ENCODE results near the gene DPYD.
A peak's percentile ranks its signal among the peaks of the same experiment; 100 is the strongest.

DPYD gene

DNA sequence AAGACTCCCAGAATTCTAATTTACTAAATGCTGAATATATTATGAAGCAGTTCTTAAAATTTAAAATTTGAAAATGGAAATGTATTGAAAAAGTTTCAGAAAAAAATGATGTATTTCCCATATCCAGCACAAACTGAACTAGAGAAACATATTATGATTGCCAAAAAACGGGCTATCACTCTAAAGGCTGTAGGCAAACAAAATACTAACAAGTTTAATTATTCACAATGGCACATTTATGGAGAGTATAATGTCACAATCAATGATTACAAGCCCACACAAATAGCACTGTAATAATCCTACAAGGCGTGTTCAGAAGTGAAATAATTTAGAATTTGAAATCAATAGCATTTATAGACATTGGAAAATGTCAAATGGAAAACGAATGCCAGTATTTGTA lies 667.9 kb downstream of the DPYD start:
- no peak for DNase-seq
- H3K4me1 Mint-ChIP-seq = no peaks in the 10 kb centered on the region
- H3K27me3 Mint-ChIP-seq (ENCODE audit: low read depth, poor library complexity) = no peaks in the 10 kb centered on the region
- H3K36me3 Mint-ChIP-seq (ENCODE audit: low read depth) = no peaks in the 10 kb centered on the region
- no peak overlapping the region for H3K27ac Mint-ChIP-seq
- TF ChIP-seq, protein P1, sequence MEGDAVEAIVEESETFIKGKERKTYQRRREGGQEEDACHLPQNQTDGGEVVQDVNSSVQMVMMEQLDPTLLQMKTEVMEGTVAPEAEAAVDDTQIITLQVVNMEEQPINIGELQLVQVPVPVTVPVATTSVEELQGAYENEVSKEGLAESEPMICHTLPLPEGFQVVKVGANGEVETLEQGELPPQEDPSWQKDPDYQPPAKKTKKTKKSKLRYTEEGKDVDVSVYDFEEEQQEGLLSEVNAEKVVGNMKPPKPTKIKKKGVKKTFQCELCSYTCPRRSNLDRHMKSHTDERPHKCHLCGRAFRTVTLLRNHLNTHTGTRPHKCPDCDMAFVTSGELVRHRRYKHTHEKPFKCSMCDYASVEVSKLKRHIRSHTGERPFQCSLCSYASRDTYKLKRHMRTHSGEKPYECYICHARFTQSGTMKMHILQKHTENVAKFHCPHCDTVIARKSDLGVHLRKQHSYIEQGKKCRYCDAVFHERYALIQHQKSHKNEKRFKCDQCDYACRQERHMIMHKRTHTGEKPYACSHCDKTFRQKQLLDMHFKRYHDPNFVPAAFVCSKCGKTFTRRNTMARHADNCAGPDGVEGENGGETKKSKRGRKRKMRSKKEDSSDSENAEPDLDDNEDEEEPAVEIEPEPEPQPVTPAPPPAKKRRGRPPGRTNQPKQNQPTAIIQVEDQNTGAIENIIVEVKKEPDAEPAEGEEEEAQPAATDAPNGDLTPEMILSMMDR (IDR thresholded peaks at IDR 0.05) = no peak
- no peak overlapping the region for H3K4me3 Mint-ChIP-seq
- peaks cover 6% of the 10 kb centered on the region for H3K9me3 Mint-ChIP-seq

DNA sequence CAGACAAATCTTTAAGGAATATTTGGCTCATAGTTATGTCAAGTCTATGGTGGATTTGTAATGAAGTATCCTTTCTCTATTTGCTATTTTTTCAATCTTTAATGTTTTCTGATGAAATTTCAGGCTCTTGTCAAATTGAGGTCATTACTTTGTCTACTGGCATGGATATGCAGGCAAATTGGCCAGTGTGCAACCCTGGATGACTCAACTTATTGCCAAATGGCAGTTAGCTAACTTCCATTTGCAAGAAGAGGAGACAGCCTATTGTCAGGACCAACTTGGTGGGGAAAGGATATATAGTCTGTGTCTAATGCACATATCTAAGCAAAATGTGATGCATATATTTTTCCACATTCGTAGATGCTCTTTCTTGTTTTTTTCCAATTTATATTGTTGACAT lies 668.8 kb downstream of the DPYD start:
- no peaks in the 10 kb centered on the region for H3K36me3 Mint-ChIP-seq (ENCODE audit: low read depth)
- peaks cover 10% of the 10 kb centered on the region for H3K9me3 Mint-ChIP-seq
- no peak overlapping the region for H3K4me3 Mint-ChIP-seq
- no peak overlapping the region for H3K27ac Mint-ChIP-seq
- no peak for DNase-seq
- no peaks in the 10 kb centered on the region for H3K27me3 Mint-ChIP-seq (ENCODE audit: low read depth, poor library complexity)
- TF ChIP-seq, protein P1 (IDR thresholded peaks at IDR 0.05) = no peak
- no peaks in the 10 kb centered on the region for H3K4me1 Mint-ChIP-seq

DNA sequence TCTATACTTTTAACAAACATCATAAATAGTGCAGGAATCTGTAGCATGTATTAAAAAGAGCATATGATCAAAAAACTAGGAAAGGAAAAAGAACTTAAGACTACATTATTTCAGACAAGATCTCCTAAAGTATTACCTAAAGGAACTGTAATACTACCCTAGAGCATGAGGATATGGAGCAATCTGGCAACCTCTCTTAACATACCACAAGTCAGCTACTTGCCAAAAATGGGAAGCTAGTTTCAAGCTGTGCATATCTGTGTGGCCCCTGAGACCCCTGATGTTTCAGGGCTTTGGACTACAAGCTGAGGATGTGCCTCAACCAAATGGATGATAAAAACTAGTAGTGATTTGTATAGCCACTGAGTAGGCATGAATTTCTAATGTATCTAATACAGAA lies 673.6 kb downstream of the DPYD start:
- Mint-ChIP-seq H3K36me3 (ENCODE audit: low read depth) (no peaks in the 10 kb centered on the region), H3K9me3 (peaks cover 10% of the 10 kb centered on the region), H3K27ac (no peak overlapping the region), H3K27me3 (ENCODE audit: low read depth, poor library complexity) (no peaks in the 10 kb centered on the region), H3K4me3 (no peak overlapping the region), H3K4me1 (no peaks in the 10 kb centered on the region)
- no peak for DNase-seq
- TF ChIP-seq, protein P1 (IDR thresholded peaks at IDR 0.05) = no peak

DNA sequence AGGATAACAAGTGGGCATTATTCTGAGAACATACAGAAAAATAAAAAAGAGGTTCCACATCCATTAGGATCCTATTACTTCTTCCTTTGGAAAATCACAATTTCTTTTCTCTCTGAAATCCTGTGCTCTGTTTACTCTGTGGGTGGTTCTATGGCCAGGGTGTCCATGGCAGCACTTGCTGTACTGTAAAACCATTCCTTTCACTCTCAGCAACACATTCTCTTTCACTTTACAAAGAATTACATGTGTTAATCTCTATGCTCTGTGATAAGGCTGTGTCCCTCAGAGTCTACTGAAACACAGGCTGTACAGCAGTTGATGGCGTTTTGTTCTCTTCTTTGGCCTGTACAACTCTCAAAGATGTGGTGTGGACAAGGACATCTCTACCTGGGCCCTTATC lies 675.2 kb downstream of the DPYD start:
- TF ChIP-seq, protein P1 (IDR thresholded peaks at IDR 0.05) = no peak
- Mint-ChIP-seq H3K36me3 (ENCODE audit: low read depth) (no peaks in the 10 kb centered on the region), H3K9me3 (peaks cover 10% of the 10 kb centered on the region), H3K27me3 (ENCODE audit: low read depth, poor library complexity) (no peaks in the 10 kb centered on the region), H3K4me3 (no peak overlapping the region), H3K4me1 (no peaks in the 10 kb centered on the region), H3K27ac (no peak overlapping the region)
- DNase-seq = no peak

DNA sequence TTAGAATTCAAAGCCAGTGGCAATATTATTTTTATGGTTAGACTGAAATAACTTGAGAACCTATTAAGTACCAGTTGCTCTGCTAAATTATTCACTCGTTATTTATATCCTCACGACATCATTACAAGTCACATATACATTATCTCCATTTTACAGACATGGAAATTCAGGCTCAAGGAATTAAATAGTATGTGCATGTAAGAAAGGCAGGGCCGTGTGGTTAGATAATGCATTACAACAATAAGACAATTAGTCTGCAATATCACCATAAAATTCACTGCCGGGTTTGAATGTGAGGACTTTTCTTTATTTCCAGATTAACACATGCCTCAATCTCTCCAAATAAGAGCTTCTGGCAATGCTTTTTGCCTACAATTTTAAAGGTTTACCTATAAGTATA lies 675.8 kb downstream of the DPYD start:
- no peak overlapping the region for H3K27ac Mint-ChIP-seq
- no peaks in the 10 kb centered on the region for H3K4me1 Mint-ChIP-seq

DNA sequence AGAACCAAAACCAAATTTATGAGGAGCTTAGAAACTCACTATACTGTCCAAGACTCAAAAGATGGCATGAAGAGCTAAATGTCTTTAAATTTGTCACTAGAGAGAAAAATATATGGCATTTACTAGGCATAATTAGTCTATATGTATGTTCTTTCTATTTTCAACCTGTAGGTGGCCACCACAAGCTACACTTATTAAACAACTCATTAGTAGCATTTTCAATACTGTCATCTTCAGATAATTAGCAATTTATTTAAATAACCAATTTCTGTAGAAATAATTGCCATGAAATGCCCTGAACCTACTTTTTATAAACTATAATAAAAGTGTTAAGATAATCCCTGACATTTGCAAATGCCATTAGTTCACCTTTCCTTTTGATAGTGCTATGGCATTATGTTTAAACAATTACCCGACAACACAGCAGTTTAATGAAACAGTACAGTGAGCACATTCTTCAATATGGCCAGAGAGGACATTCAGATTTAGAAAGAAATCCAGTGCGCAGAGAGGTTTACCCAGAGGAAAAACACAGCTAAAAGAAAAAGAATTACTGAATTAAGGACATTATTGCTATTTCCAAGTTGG lies 676.8 kb downstream of the DPYD start:
- Mint-ChIP-seq H3K4me1 (no peaks in the 10 kb centered on the region), H3K4me3 (no peak overlapping the region), H3K9me3 (peaks cover 10% of the 10 kb centered on the region), H3K27ac (no peak overlapping the region), H3K27me3 (ENCODE audit: low read depth, poor library complexity) (no peaks in the 10 kb centered on the region), H3K36me3 (ENCODE audit: low read depth) (no peaks in the 10 kb centered on the region)
- DNase-seq = no peak
- TF ChIP-seq, protein P1 (IDR thresholded peaks at IDR 0.05) = peak; percentile 40

More for the DNA sequence above, 675.8 kb downstream of the DPYD start:
- TF ChIP-seq, protein P1 (IDR thresholded peaks at IDR 0.05) = no peak
- Mint-ChIP-seq H3K27me3 (ENCODE audit: low read depth, poor library complexity) (no peaks in the 10 kb centered on the region), H3K36me3 (ENCODE audit: low read depth) (no peaks in the 10 kb centered on the region), H3K4me3 (no peak overlapping the region), H3K9me3 (peaks cover 10% of the 10 kb centered on the region)
- DNase-seq = no peak

All from nephron progenitor cell (in vitro differentiated cells).